ENCODE results near the gene DAPK1. TPM values are rescaled to one million over a fixed set of nuclear protein-coding genes. Genes with fewer than 3 reads are reported as not detected.

The DAPK1 gene
- total and polyA plus RNA-seq, 5 donors from 2014 or later = 0.14 to 3.5 (median 0.42) TPM; not detected in 2

DNA sequence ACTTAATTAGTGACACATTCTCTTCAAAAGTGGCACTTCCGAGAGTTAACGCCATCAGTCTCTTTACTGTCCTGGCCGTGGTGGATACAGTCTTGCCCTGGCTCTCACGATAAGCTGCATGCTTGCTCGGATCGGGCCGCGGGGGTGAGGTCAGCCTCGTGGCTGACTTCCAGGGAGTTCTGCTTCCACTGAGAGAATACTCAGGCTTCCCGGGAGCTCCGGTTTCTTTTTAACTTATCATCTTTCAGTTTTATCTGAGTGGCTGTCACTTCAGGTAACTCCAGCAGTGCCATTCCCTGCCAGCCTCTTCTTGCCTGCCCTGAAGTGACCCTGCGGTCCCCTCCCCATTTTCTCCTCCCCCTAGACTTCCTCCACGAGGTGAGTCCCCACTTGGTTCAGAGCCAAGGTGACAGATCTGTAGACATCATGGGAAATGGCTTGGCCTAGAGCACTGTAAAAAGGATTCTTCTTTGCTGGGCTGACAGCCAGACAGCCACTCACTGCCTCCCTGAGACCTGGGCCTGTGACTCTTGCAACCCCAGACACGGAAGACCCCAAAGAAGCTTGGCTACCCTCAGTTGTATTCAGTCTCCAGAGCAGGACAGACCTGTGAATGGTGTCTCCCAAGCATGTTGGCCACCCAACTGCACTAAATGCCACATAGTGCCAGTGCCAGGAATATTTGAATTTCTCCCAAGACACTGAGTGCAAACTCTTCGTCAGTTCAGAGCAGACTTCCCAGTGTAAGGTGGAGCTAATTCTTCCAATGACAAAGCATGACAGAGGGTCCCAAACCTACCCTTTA is 95.1 kb downstream of the DAPK1 start:
- Mint-ChIP-seq H3K4me1 (no peaks in the 10 kb centered on the region), H3K4me3 (no peak overlapping the region), H3K27ac (no peak overlapping the region), H3K36me3 (no peaks in the 10 kb centered on the region), H3K9me3 (peaks cover 0 to 3% (median 0%) of the 10 kb centered on the region in 7 donors), H3K27me3 (no peaks in the 10 kb centered on the region)
- Histone ChIP-seq H3K9me3 (ENCODE audit: control insufficient read depth in 2 of 2, low read length in 2 of 2) (no peaks in the 10 kb centered on the region), H3K4me3 (ENCODE audit: low read depth, low read length) (no peak overlapping the region), H3K27ac (ENCODE audit: insufficient read depth, low read length, poor library complexity, severe bottlenecking) (no peak overlapping the region), H3K4me1 (ENCODE audit: control insufficient read depth, insufficient read depth, low read length, poor library complexity, severe bottlenecking) (no peaks in the 10 kb centered on the region), H3K36me3 (ENCODE audit: control insufficient read depth, insufficient read depth, low read length) (no peaks in the 10 kb centered on the region), H3K27me3 (ENCODE audit: control insufficient read depth, insufficient read depth, low read length) (no peaks in the 10 kb centered on the region)
- ATAC-seq (ENCODE audit: low read depth in 2 of 2) = no peak
- DNase-seq = no peak

DNA sequence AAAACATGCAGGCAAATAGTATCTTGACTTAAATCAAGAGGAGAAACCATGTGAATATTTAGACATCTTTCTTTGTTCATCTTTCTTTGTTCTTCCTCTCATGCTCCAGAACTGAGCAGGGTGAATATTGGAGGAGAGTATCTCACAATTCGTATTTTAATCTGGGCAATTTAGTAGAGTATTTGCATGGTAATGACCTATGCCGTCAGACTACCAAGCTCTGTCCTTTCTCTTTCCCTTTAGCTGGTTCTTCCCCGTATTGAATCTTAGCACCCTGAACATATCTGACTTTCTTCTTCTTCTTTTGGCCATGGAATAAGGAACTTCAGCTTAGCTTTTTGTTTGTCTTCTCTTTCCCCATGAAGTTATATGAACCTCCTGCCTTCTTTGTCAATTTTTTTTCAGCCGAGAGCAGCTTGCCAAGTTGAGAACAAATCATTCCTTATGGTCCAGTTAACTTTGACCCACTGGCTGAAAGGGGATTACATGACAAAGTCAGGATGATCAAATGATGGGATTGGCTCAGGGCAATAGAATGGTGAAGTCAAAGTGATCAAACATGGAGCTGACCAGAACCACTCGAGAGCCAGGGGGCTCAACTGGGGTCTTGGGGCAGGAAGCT is 95.8 kb downstream of the DAPK1 start:
- no peaks in the 10 kb centered on the region for H3K36me3 ChIP-seq (ENCODE audit: control insufficient read depth, insufficient read depth, low read length)

DNA sequence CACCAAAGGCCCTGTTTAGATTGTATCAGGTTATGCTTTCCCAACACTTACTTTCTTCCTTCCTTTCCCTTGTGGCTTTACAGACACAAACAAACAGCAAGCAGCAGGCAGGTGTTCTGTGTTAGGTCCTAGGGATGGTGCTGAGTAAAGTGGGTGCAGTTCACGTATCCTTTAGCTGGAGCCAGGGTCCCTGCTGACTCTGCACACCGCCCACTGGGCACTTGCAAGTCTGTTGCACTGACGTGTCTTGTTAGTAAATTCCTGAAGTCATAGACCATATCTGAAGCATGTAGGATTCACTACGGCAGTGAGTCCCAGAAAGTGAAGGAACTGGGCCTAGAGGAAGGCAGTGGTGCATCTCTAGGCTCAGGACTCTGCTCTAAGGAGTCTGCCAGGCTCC is 96.5 kb downstream of the DAPK1 start:
- Mint-ChIP-seq H3K36me3 (no peaks in the 10 kb centered on the region), H3K27me3 (peaks cover 5% of the 10 kb centered on the region), H3K27ac (no peak overlapping the region), H3K4me1 (no peaks in the 10 kb centered on the region), H3K4me3 (no peak overlapping the region), H3K9me3 (peaks cover 0 to 3% (median 0%) of the 10 kb centered on the region in 7 donors)
- H3K4me3 ChIP-seq (ENCODE audit: low read depth, low read length) = no peak overlapping the region
- ATAC-seq (ENCODE audit: low read depth in 2 of 2) (no peak), DNase-seq (no peak)
- H3K27ac ChIP-seq (ENCODE audit: insufficient read depth, low read length, poor library complexity, severe bottlenecking) = no peak overlapping the region
- H3K4me1 ChIP-seq (ENCODE audit: control insufficient read depth, insufficient read depth, low read length, poor library complexity, severe bottlenecking) = no peaks in the 10 kb centered on the region
- no peaks in the 10 kb centered on the region for H3K36me3 ChIP-seq (ENCODE audit: control insufficient read depth, insufficient read depth, low read length)
- H3K9me3 ChIP-seq (ENCODE audit: control insufficient read depth in 2 of 2, low read length in 2 of 2) = no peaks in the 10 kb centered on the region
- H3K27me3 ChIP-seq (ENCODE audit: control insufficient read depth, insufficient read depth, low read length) = no peaks in the 10 kb centered on the region

More for the DNA sequence above, 95.8 kb downstream of the DAPK1 start:
- ATAC-seq (ENCODE audit: low read depth in 2 of 2) (no peak), DNase-seq (no peak)
- Mint-ChIP-seq H3K36me3 (no peaks in the 10 kb centered on the region), H3K4me3 (no peak overlapping the region), H3K27ac (no peak overlapping the region), H3K9me3 (peaks cover 0 to 3% (median 0%) of the 10 kb centered on the region in 7 donors), H3K4me1 (no peaks in the 10 kb centered on the region), H3K27me3 (peaks cover under 1% of the 10 kb centered on the region)
- no peaks in the 10 kb centered on the region for H3K4me1 ChIP-seq (ENCODE audit: control insufficient read depth, insufficient read depth, low read length, poor library complexity, severe bottlenecking)
- H3K27ac ChIP-seq (ENCODE audit: insufficient read depth, low read length, poor library complexity, severe bottlenecking) = no peak overlapping the region
- no peaks in the 10 kb centered on the region for H3K9me3 ChIP-seq (ENCODE audit: control insufficient read depth in 2 of 2, low read length in 2 of 2)
- no peaks in the 10 kb centered on the region for H3K27me3 ChIP-seq (ENCODE audit: control insufficient read depth, insufficient read depth, low read length)
- no peak overlapping the region for H3K4me3 ChIP-seq (ENCODE audit: low read depth, low read length)

DNA sequence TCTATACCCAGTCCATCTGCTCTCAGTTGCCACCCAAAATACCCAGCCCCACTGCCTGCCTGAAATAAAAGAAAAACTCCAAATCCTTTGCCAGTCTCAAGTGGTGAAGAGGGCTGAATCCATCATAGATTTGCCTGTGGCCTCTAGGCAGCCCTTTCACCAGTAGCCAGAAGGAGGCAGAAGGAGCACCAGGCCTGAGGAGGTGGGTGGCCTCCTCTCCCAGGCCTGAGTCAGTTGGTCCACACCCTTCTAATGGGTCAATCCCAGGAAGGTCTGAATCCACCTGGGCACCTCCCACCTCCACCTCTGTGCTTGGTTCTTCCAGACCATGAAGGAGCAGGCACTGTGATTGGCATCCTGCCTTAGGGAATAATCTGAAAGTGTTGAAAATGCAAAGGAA is 97.0 kb downstream of the DAPK1 start:
- Mint-ChIP-seq H3K4me3 (no peak overlapping the region), H3K36me3 (no peaks in the 10 kb centered on the region), H3K27me3 (peaks cover 5% of the 10 kb centered on the region), H3K9me3 (peaks cover 0 to 3% (median 0%) of the 10 kb centered on the region in 7 donors), H3K27ac (no peak overlapping the region), H3K4me1 (no peaks in the 10 kb centered on the region)
- H3K9me3 ChIP-seq (ENCODE audit: control insufficient read depth in 2 of 2, low read length in 2 of 2) = no peaks in the 10 kb centered on the region
- no peak for ATAC-seq (ENCODE audit: low read depth in 2 of 2)
- H3K4me1 ChIP-seq (ENCODE audit: control insufficient read depth, insufficient read depth, low read length, poor library complexity, severe bottlenecking) = no peaks in the 10 kb centered on the region
- no peaks in the 10 kb centered on the region for H3K36me3 ChIP-seq (ENCODE audit: control insufficient read depth, insufficient read depth, low read length)
- DNase-seq = no peak
- H3K4me3 ChIP-seq (ENCODE audit: low read depth, low read length) = no peak overlapping the region
- H3K27ac ChIP-seq (ENCODE audit: insufficient read depth, low read length, poor library complexity, severe bottlenecking) = no peak overlapping the region
- no peaks in the 10 kb centered on the region for H3K27me3 ChIP-seq (ENCODE audit: control insufficient read depth, insufficient read depth, low read length)

DNA sequence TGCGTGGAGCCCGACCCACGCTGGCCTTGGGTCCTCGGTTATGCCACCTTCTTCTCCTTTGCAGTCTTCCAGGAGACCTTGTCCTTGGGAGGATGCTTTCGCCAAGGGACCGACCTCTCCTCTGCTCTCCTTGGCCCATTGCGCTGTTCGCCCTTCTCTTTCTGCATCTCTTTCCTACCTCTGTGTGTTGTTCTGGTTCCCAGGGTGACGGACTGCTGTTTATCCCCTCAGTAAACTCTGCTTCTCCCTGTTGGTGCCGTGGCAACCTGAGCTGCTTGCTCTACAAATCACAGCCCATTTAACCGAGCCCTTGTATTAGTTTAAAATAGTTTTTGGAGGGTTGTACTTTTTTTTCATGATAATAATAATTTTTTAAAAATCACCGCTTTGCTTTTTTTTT is 97.9 kb downstream of the DAPK1 start:
- Histone ChIP-seq H3K36me3 (ENCODE audit: control insufficient read depth, insufficient read depth, low read length) (no peaks in the 10 kb centered on the region), H3K4me1 (ENCODE audit: control insufficient read depth, insufficient read depth, low read length, poor library complexity, severe bottlenecking) (no peaks in the 10 kb centered on the region), H3K27me3 (ENCODE audit: control insufficient read depth, insufficient read depth, low read length) (no peaks in the 10 kb centered on the region), H3K4me3 (ENCODE audit: low read depth, low read length) (no peak overlapping the region), H3K27ac (ENCODE audit: insufficient read depth, low read length, poor library complexity, severe bottlenecking) (no peak overlapping the region), H3K9me3 (ENCODE audit: control insufficient read depth in 2 of 2, low read length in 2 of 2) (no peaks in the 10 kb centered on the region)
- Mint-ChIP-seq H3K27ac (no peak overlapping the region), H3K36me3 (no peaks in the 10 kb centered on the region), H3K4me3 (no peak overlapping the region), H3K4me1 (no peaks in the 10 kb centered on the region), H3K9me3 (peaks cover 0 to 3% (median 0%) of the 10 kb centered on the region in 7 donors), H3K27me3 (peaks cover 9% of the 10 kb centered on the region)
- ATAC-seq (ENCODE audit: low read depth in 2 of 2) (no peak), DNase-seq (no peak)

DNA sequence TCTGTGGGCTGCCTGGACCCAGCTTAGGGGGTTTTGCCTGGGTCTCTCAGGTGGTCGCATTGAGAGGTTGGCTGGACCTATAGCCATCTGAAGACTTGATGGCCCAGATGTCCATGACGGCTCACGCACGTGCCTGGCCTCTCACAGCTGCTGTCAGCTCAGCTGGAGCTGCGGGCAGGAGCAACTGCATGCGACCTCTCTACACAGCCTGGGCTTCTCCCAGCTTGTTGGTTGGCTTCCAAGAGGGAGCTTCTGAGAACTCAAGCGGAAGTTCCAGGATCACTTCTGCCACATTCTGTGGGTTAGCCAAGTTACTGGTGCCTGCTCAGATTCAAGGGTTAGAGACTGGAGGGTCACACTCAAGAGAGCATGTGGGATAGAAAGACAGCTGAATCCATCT is 99.2 kb downstream of the DAPK1 start:
- Mint-ChIP-seq H3K4me1 (no peaks in the 10 kb centered on the region), H3K4me3 (no peak overlapping the region), H3K27ac (no peak overlapping the region), H3K9me3 (peaks cover 0 to 3% (median 0%) of the 10 kb centered on the region in 7 donors), H3K27me3 (peaks cover 9% of the 10 kb centered on the region), H3K36me3 (no peaks in the 10 kb centered on the region)
- ATAC-seq (ENCODE audit: low read depth in 2 of 2) (no peak), DNase-seq (no peak)
- Histone ChIP-seq H3K27me3 (ENCODE audit: control insufficient read depth, insufficient read depth, low read length) (no peaks in the 10 kb centered on the region), H3K36me3 (ENCODE audit: control insufficient read depth, insufficient read depth, low read length) (no peaks in the 10 kb centered on the region), H3K27ac (ENCODE audit: insufficient read depth, low read length, poor library complexity, severe bottlenecking) (no peak overlapping the region), H3K9me3 (ENCODE audit: control insufficient read depth in 2 of 2, low read length in 2 of 2) (no peaks in the 10 kb centered on the region), H3K4me1 (ENCODE audit: control insufficient read depth, insufficient read depth, low read length, poor library complexity, severe bottlenecking) (no peaks in the 10 kb centered on the region), H3K4me3 (ENCODE audit: low read depth, low read length) (no peak overlapping the region)

DNA sequence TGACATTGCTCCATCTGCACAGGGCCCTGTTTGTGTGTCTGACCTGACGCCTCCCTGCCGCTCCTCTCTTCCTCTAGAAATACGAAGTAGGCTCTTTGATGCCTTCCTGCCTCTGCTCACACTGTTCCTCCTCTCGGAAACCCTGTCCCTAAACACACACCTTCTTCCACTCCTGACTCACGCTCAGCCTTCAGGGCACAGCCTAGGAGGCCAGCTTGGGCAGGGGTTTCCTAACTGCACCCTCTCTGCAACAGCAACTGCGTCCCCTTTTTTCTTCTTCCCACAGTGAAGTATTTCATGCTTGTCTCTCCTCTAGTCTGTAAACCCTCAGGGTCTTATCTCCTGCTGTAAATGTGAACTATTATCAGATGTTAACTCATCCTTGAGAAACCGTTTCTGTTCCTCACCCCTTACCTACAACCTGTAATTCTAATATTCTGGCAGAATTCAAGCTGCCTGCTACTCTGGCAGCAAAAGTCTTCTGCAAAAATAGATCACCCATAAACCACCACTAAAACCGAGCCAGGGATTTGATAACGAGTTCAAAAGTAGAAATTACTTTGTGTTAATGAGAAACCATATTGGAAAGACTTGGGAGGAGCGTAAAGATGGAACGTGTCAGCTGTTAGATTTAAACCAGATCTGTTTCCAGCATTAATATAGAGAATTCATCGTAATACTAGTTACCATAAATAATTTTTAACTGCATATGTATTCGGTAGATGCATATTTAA is 100.2 kb downstream of the DAPK1 start:
- DNase-seq (no peak), ATAC-seq (ENCODE audit: low read depth in 2 of 2) (no peak)
- Histone ChIP-seq H3K9me3 (ENCODE audit: control insufficient read depth in 2 of 2, low read length in 2 of 2) (no peaks in the 10 kb centered on the region), H3K27me3 (ENCODE audit: control insufficient read depth, insufficient read depth, low read length) (no peaks in the 10 kb centered on the region), H3K4me1 (ENCODE audit: control insufficient read depth, insufficient read depth, low read length, poor library complexity, severe bottlenecking) (no peaks in the 10 kb centered on the region), H3K27ac (ENCODE audit: insufficient read depth, low read length, poor library complexity, severe bottlenecking) (no peak overlapping the region), H3K36me3 (ENCODE audit: control insufficient read depth, insufficient read depth, low read length) (no peaks in the 10 kb centered on the region), H3K4me3 (ENCODE audit: low read depth, low read length) (no peak overlapping the region)
- no peaks in the 10 kb centered on the region for H3K36me3 Mint-ChIP-seq
- H3K9me3 Mint-ChIP-seq = peaks cover 0 to 3% (median 0%) of the 10 kb centered on the region in 7 donors
- H3K27me3 Mint-ChIP-seq = peaks cover 9% of the 10 kb centered on the region
- H3K27ac Mint-ChIP-seq = no peak overlapping the region
- no peaks in the 10 kb centered on the region for H3K4me1 Mint-ChIP-seq
- peak overlapping the region in 1 of 4 donors; percentile 40 for H3K4me3 Mint-ChIP-seq

All from CD4-positive, CD25-positive, alpha-beta regulatory T cell (primary cell).